ENCODE data around the gene SEPTIN3. TPM values are rescaled to one million over a fixed set of nuclear protein-coding genes. Genes with fewer than 3 reads are reported as not detected.

Gene SEPTIN3
- total RNA-seq, 1 donor from 2014 or later = 12.8 TPM

DNA sequence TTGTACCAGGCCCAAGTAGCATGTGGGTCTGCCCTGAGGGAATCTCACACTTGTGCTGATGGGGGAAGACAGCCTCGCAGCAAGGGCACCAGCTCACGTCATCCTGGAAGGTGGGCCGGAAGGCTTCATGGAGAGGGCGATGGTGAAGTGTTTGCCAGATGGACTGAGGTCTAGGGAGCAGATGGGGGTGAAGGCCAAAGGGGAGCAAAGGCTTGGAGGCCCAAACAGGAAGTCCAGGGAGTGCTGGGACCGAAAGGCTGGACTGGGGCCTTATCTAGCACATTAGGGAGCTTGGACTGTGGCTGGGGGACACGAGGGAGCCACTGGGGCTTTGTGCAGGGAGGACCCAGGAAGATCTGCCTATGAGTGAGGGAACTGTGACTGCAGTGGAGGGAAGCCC, 41.4 kb upstream of the SEPTIN3 start:
- no peak overlapping the region for H3K27ac Mint-ChIP-seq
- no peak overlapping the region for H3K4me3 ChIP-seq
- peak overlapping the region; percentile 64 for H3K4me3 Mint-ChIP-seq
- peaks cover 30% of the 10 kb centered on the region for H3K4me1 Mint-ChIP-seq
- peaks cover 33% of the 10 kb centered on the region for H3F3A ChIP-seq (ENCODE audit: low read depth)
- no peaks in the 10 kb centered on the region for H3K9me3 ChIP-seq (ENCODE audit: low read depth)
- TF ChIP-seq EZH2phosphoT487 (IDR thresholded peaks at IDR 0.05) (no peak), EZH2 (IDR thresholded peaks at IDR 0.05) (no peak)
- TF ChIP-seq, protein P1, sequence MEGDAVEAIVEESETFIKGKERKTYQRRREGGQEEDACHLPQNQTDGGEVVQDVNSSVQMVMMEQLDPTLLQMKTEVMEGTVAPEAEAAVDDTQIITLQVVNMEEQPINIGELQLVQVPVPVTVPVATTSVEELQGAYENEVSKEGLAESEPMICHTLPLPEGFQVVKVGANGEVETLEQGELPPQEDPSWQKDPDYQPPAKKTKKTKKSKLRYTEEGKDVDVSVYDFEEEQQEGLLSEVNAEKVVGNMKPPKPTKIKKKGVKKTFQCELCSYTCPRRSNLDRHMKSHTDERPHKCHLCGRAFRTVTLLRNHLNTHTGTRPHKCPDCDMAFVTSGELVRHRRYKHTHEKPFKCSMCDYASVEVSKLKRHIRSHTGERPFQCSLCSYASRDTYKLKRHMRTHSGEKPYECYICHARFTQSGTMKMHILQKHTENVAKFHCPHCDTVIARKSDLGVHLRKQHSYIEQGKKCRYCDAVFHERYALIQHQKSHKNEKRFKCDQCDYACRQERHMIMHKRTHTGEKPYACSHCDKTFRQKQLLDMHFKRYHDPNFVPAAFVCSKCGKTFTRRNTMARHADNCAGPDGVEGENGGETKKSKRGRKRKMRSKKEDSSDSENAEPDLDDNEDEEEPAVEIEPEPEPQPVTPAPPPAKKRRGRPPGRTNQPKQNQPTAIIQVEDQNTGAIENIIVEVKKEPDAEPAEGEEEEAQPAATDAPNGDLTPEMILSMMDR (IDR thresholded peaks at IDR 0.05) = no peak
- peaks cover 12% of the 10 kb centered on the region for H3K4me1 ChIP-seq
- peaks cover 5% of the 10 kb centered on the region for H3K36me3 Mint-ChIP-seq
- no peaks in the 10 kb centered on the region for H3K9me3 Mint-ChIP-seq
- peaks cover 57% of the 10 kb centered on the region for H3K27me3 ChIP-seq
- no peak overlapping the region for H3K27ac ChIP-seq
- H3K9ac ChIP-seq = no peak overlapping the region
- no peaks in the 10 kb centered on the region for H3K79me2 ChIP-seq (ENCODE audit: low read depth)
- H3K36me3 ChIP-seq = no peaks in the 10 kb centered on the region
- no peak overlapping the region for H2AFZ ChIP-seq (replicated peaks)
- peaks cover 16% of the 10 kb centered on the region for H3K27me3 Mint-ChIP-seq (ENCODE audit: insufficient read depth, low read depth)
- DNase-seq (ENCODE audit: low spot score) = no peak
- peaks cover 10% of the 10 kb centered on the region for H4K20me1 ChIP-seq (ENCODE audit: low read depth)
- H3K4me2 ChIP-seq = no peak overlapping the region

DNA sequence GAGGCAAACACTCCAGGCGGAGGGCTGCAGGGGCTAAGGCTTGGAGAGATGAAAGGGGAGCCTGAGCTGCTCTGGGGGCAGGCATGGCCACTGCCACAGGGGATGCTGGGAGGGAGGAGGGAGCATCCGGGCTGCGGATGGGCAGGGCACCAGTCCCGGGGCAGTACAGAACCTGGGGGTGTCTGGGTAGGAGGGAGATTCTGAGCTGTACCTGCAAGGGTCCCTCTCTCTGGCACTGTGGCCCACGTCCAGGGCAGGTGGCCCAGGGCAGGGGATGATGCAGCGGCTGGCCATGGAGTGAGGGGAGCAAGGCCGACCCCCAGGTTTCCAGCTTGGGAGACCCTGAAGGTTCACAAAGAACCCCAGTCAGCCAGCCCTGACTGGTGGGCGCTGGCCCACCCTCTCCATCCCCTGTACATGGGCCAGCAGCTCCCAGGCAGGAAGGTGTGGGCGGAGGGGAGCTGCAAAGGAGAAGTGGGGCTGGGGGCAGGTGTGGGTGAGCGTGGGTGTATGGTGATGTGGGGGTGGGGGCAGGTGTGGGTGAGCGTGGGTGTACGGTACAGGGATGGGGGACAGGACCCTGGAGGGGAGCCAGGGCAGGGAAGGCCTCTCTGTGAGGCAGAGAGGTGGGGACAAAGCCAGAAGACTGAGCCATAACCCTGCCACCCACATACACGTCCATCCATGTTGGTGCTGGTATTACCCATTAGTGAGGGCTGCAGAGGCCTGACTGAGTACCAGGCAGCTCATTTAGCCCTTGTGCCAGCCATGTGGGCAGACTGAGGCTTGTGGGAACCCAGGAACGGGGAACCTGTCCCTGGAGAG, 40.4 kb upstream of the SEPTIN3 start:
- H4K20me1 ChIP-seq (ENCODE audit: low read depth) = peaks cover 10% of the 10 kb centered on the region
- Mint-ChIP-seq H3K27me3 (ENCODE audit: insufficient read depth, low read depth) (peaks cover 14% of the 10 kb centered on the region), H3K9me3 (no peaks in the 10 kb centered on the region), H3K27ac (peak overlapping the region; percentile 76), H3K36me3 (peaks cover 5% of the 10 kb centered on the region), H3K4me1 (peaks cover 30% of the 10 kb centered on the region), H3K4me3 (no peak overlapping the region)
- no peaks in the 10 kb centered on the region for H3K79me2 ChIP-seq (ENCODE audit: low read depth)
- no peak overlapping the region for H3K9ac ChIP-seq
- H3K9me3 ChIP-seq (ENCODE audit: low read depth) = no peaks in the 10 kb centered on the region
- H3K27ac ChIP-seq = no peak overlapping the region
- no peak overlapping the region for H2AFZ ChIP-seq (replicated peaks)
- peaks cover 33% of the 10 kb centered on the region for H3F3A ChIP-seq (ENCODE audit: low read depth)
- peaks cover 47% of the 10 kb centered on the region for H3K27me3 ChIP-seq
- H3K4me2 ChIP-seq = no peak overlapping the region
- no peak for DNase-seq (ENCODE audit: low spot score)
- H3K36me3 ChIP-seq = no peaks in the 10 kb centered on the region
- H3K4me1 ChIP-seq = peaks cover 12% of the 10 kb centered on the region
- TF ChIP-seq EZH2phosphoT487 (IDR thresholded peaks at IDR 0.05) (no peak), EZH2 (IDR thresholded peaks at IDR 0.05) (no peak)
- TF ChIP-seq, protein P1 (IDR thresholded peaks at IDR 0.05) = no peak
- no peak overlapping the region for H3K4me3 ChIP-seq

DNA sequence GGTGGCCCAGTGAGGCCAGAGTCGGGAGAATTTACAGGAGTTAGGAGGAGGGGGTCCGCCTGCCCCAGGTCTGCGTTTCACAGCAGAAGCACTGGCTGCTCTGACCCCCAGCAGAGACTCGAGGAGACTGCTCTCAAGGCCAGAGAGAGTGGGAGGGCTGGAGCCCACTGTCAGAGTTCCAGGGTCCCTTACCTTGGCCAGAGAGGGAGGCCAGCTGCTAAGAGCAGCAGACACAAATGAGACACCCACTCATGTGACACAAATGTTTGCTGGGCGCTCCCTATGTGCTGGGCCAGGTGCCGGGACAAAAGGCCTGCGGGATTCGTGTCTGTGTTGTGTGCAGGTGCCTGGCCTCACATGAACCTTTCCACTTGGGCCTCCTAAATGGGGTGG, 39.8 kb upstream of the SEPTIN3 start:
- Histone ChIP-seq H3K27ac (no peak overlapping the region), H4K20me1 (ENCODE audit: low read depth) (peaks cover 10% of the 10 kb centered on the region), H3K4me3 (no peak overlapping the region), H3F3A (ENCODE audit: low read depth) (peaks cover 33% of the 10 kb centered on the region), H2AFZ (replicated peaks) (no peak overlapping the region), H3K27me3 (peaks cover 41% of the 10 kb centered on the region), H3K4me1 (peaks cover 12% of the 10 kb centered on the region), H3K4me2 (no peak overlapping the region), H3K9me3 (ENCODE audit: low read depth) (no peaks in the 10 kb centered on the region), H3K79me2 (ENCODE audit: low read depth) (no peaks in the 10 kb centered on the region), H3K36me3 (no peaks in the 10 kb centered on the region), H3K9ac (no peak overlapping the region)
- TF ChIP-seq, protein P1 (IDR thresholded peaks at IDR 0.05) = no peak
- TF ChIP-seq EZH2phosphoT487 (IDR thresholded peaks at IDR 0.05) (no peak), EZH2 (IDR thresholded peaks at IDR 0.05) (no peak)
- H3K27ac Mint-ChIP-seq = peak overlapping the region; percentile 76
- no peaks in the 10 kb centered on the region for H3K9me3 Mint-ChIP-seq
- peak overlapping the region; percentile 33 for H3K4me3 Mint-ChIP-seq
- no peak for DNase-seq (ENCODE audit: low spot score)
- H3K27me3 Mint-ChIP-seq (ENCODE audit: insufficient read depth, low read depth) = peaks cover 14% of the 10 kb centered on the region
- peaks cover 5% of the 10 kb centered on the region for H3K36me3 Mint-ChIP-seq
- H3K4me1 Mint-ChIP-seq = peaks cover 30% of the 10 kb centered on the region

All from neural progenitor cell (in vitro differentiated cells).